K562 (cell line): Measurements from ENCODE around the gene NPAS1. TPM values are rescaled to one million over a fixed set of nuclear protein-coding genes. Genes with fewer than 3 reads are reported as not detected.

Experiments used
- BRD9 ChIP-seq: fragments of 450-650 bp; IDR thresholded peaks from 2 replicates; pipeline ENCODE4 v1.6.1; 2018; ENCODE audit warnings: low read depth; ENCODE audit not compliant: partially characterized antibody
- CTBP1 ChIP-seq: fragments of 450-650 bp; IDR thresholded peaks from 2 replicates; pipeline ENCODE4 v1.6.1; 2016; ENCODE audit warnings: borderline replicate concordance
- ESRRA ChIP-seq: fragments of 450-650 bp; IDR thresholded peaks from 2 replicates; pipeline ENCODE4 v1.6.1; 2014; ENCODE audit warnings: low read depth, mild to moderate bottlenecking, moderate library complexity, borderline replicate concordance
- L3MBTL2 ChIP-seq: fragments of 450-650 bp; IDR thresholded peaks from 2 replicates; pipeline ENCODE4 v1.6.1; 2016; ENCODE audit warnings: mild to moderate bottlenecking, moderate library complexity
- NCOA6 ChIP-seq: fragments of 450-650 bp; IDR thresholded peaks from 2 replicates; pipeline ENCODE4 v1.6.1; 2017; ENCODE audit warnings: mild to moderate bottlenecking
- NFIC ChIP-seq: fragments of 450-650 bp; IDR thresholded peaks from 2 replicates; pipeline ENCODE4 v1.6.1; 2017; ENCODE audit warnings: mild to moderate bottlenecking, inconsistent platforms
- PHF8 ChIP-seq: fragments of 200-600 bp; sonication (generic); IDR thresholded peaks from 2 replicates; pipeline ENCODE4 v1.6.1; 2012; ENCODE audit warnings: mixed run types, mild to moderate bottlenecking, inconsistent platforms, low read length, moderate library complexity, borderline replicate concordance
- RCOR1 ChIP-seq, 2 experiments: IDR thresholded peaks; 2 replicates each; pipeline ENCODE4 v1.6.1; 2012; ENCODE audit warnings: low read depth in 2 of 2, low read length in 2 of 2, borderline replicate concordance in 1 of 2, improper control_type of control experiment in 1 of 2
- SMARCE1 ChIP-seq: fragments of 450-650 bp; IDR thresholded peaks from 2 replicates; pipeline ENCODE4 v1.7.1; 2016; ENCODE audit warnings: mild to moderate bottlenecking
- ZNF436 ChIP-seq: fragments of 250-450, 450-650 bp; sonication (Bioruptor Pico); formaldehyde crosslinking; IDR thresholded peaks from 2 replicates; pipeline ENCODE4 v1.7.0; 2020; ENCODE audit warnings: mild to moderate bottlenecking
- ZSCAN32 ChIP-seq: fragments of 450-650 bp; formaldehyde crosslinking; IDR thresholded peaks from 2 replicates; pipeline ENCODE4 v1.4.0; 2020; ENCODE audit warnings: mild to moderate bottlenecking, moderate library complexity
- polyA plus RNA-seq, 8 experiments: library from polyadenylated mRNA; depleted of rRNA in 4 of 8; stranded (reverse) in 5 of 8; unstranded in 3 of 8; fragments of >200 nt; fragmentation: Nextera tagmentation in 2 of 8; fragmentation: Illumina TruSeq in 1 of 8; extraction: Ambion mirVana in 2 of 8; extraction: Trizol in 1 of 8; gene quantifications; 2 replicates each; pipeline versions ENCODE4 v1.2.1 to v1.2.3, GENCODE V29; 2011 to 2014; ENCODE audit warnings: inconsistent platforms in 1 of 8, missing spikeins in 1 of 8
- total RNA-seq, 7 experiments: library from RNA; depleted of rRNA in 6 of 7; stranded (reverse); fragments of >200 nt in 6 of 7; fragmentation: Illumina TruSeq in 2 of 7; extraction: Trizol in 2 of 7; gene quantifications; 2 replicates each; pipeline versions ENCODE4 v1.2.1 to v1.2.3, GENCODE V29; 2011 to 2021; ENCODE audit warnings: low replicate concordance in 1 of 7
- TF ChIP-seq, protein P1 (sequence below): sonication (generic); formaldehyde crosslinking; IDR thresholded peaks from 2 replicates; pipeline ENCODE4 v1.8.1; 2023; ENCODE audit warnings: mild to moderate bottlenecking, missing genetic modification reagents
- TF ChIP-seq, protein P2 (sequence below): fragments of 450-650 bp; IDR thresholded peaks from 2 replicates; pipeline ENCODE4 v1.7.1; 2018; ENCODE audit warnings: mild to moderate bottlenecking, low read depth; ENCODE audit not compliant: partially characterized antibody

NPAS1 gene
- total and polyA plus RNA-seq, 9 of the 15 experiments (the other 6 are each of a cell fraction or from before 2014, with no cell fraction given) = 0.58 to 5.3 (median 2.0) TPM; not detected in 2

DNA sequence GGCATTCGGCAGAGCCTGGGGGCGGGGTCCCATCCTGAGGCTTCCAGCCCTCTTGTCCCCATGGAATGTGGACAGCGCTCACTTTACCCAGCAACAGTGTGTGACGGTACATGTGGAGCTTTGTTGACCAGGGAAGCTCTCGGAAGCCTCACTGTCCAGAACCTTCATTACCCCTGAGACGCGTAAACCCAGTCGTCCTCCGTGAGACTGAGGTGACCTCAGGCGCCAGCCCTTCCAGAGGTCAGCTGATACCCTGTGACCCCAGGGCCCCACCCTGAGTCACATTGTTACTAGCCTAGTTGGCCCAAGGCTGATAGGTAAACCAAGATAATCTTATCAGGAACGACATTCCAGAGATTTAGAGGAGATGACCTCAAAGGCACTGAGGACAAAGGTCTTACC lies 39.0 kb downstream of the NPAS1 start (continued):
- TF ChIP-seq, protein P1, sequence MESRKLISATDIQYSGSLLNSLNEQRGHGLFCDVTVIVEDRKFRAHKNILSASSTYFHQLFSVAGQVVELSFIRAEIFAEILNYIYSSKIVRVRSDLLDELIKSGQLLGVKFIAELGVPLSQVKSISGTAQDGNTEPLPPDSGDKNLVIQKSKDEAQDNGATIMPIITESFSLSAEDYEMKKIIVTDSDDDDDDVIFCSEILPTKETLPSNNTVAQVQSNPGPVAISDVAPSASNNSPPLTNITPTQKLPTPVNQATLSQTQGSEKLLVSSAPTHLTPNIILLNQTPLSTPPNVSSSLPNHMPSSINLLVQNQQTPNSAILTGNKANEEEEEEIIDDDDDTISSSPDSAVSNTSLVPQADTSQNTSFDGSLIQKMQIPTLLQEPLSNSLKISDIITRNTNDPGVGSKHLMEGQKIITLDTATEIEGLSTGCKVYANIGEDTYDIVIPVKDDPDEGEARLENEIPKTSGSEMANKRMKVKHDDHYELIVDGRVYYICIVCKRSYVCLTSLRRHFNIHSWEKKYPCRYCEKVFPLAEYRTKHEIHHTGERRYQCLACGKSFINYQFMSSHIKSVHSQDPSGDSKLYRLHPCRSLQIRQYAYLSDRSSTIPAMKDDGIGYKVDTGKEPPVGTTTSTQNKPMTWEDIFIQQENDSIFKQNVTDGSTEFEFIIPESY (CRISPR knock-in tag) = 0 out of 2 replicates have a peak, but pooled peaks have one; percentile 9
- no peak for TF ChIP-seq L3MBTL2
- TF ChIP-seq RCOR1 (IDR thresholded peaks at IDR 0.05; ENCODE audit: borderline replicate concordance in 1 of 2, low read depth in 2 of 2, low read length in 2 of 2) = peak in 1 of 2 experiments; percentile 47; a peak in 1 of 4 replicates
- peak; percentile 35; the same call in 1 of the 2 replicates for TF ChIP-seq CTBP1
- TF ChIP-seq SMARCE1 = 0 out of 2 replicates have a peak, but pooled peaks have one; percentile 25
- TF ChIP-seq PHF8 = no peak
- no peak for TF ChIP-seq NFIC
- TF ChIP-seq NCOA6 = no peak
- no peak for TF ChIP-seq ZNF436
- TF ChIP-seq ZSCAN32 (CRISPR knock-in tag) = no peak
- TF ChIP-seq BRD9 = no peak
- peak; percentile 85 for TF ChIP-seq ESRRA
- TF ChIP-seq, protein P2, sequence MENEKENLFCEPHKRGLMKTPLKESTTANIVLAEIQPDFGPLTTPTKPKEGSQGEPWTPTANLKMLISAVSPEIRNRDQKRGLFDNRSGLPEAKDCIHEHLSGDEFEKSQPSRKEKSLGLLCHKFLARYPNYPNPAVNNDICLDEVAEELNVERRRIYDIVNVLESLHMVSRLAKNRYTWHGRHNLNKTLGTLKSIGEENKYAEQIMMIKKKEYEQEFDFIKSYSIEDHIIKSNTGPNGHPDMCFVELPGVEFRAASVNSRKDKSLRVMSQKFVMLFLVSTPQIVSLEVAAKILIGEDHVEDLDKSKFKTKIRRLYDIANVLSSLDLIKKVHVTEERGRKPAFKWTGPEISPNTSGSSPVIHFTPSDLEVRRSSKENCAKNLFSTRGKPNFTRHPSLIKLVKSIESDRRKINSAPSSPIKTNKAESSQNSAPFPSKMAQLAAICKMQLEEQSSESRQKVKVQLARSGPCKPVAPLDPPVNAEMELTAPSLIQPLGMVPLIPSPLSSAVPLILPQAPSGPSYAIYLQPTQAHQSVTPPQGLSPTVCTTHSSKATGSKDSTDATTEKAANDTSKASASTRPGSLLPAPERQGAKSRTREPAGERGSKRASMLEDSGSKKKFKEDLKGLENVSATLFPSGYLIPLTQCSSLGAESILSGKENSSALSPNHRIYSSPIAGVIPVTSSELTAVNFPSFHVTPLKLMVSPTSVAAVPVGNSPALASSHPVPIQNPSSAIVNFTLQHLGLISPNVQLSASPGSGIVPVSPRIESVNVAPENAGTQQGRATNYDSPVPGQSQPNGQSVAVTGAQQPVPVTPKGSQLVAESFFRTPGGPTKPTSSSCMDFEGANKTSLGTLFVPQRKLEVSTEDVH = no peak
